Fibroblast of skin of scalp (primary cell): ENCODE results near the gene NMRK2. TPM values are rescaled to one million over a fixed set of nuclear protein-coding genes. Genes with fewer than 3 reads are reported as not detected.
"Not testable (repeated sequence)": the region's sequence is repeated elsewhere in the genome, so short reads cannot be mapped to it uniquely, and the experiment has no call there.

ENCODE experiments used
- DNase-seq: peaks from one replicate; pipeline ENCODE4 v3.0.0-alpha.2; 2013
- polyA plus RNA-seq, 2 experiments: library from polyadenylated mRNA; unstranded; fragments of 120-200 nt; gene quantifications; one replicate each; pipeline ENCODE4 v1.2.1, GENCODE V29; 2013; ENCODE audit not compliant: insufficient read length in 2 of 2

Gene NMRK2, protein sequence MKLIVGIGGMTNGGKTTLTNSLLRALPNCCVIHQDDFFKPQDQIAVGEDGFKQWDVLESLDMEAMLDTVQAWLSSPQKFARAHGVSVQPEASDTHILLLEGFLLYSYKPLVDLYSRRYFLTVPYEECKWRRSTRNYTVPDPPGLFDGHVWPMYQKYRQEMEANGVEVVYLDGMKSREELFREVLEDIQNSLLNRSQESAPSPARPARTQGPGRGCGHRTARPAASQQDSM
- polyA plus RNA-seq (2013, experiment 1 of 2; ENCODE audit: insufficient read length), result 1.1 TPM
- polyA plus RNA-seq (2013, experiment 2 of 2; ENCODE audit: insufficient read length), result 6.9 TPM

DNA sequence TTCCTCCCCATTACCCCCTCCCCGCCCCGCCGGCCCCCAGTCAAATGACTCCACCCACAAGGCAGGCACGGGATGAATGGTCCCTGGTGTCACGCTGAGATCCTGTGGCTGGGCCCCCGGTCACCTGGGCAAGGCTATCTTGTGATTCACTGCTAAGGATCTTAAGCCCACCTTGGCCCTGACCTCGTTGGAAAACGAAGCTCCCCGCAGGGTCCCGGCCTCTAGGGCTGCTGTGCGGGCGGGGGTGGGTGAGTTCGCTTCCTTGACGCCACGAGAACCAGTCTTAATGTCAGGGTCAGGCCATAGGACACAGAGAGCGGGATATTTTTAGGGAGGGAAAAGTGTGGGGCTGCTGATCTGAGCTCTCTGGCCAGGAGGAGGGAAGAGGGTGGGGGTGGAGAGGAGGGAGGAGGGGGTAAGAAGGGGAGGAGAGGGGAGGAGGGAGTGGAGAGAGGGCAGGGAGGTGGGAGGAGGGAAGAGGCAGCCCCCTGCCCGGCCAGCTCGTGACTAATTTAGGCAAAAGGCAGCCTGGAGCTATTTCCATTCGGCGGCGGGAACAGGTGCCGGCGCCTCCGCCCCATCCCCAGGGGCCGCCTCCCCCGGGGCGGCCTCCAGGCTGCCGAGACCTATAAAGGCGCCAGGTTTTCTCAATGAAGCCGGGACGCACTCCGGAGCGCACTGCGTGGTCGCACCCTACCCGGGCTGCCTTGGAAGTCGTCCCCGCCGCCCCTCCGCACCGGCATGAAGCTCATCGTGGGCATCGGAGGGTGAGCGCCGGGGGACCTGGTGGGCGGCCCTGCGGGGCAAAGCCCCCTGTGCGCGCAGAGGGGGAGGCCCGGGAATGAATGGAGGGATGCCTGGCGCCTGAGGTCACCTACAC lies at the start of gene NMRK2:
TSS of gene NMRK2 (plus strand) at position 139 of the 880 bp plus-strand sequence. CDS start at position 742, 603 bp downstream.
- DNase-seq, result no peak

DNA sequence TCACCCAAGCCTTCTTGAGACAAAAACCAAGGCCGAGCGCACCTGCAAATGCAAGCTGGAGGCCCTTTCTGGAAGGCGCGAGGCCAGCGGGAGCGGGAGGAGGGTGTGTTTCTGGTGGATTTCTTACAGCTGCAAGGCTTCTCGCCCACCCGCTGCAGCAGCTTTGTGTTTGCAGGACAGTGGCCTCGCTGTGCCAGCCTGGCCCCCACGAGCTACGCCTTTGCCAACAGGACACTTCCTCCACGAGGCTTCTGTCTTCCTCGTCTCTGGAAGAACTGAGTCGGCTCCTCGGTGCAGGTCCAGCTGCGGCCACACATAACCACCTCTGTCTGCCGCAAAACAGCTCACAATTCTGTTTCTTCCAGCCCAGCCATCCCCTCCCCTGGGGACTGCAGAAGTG lies 42.3 kb upstream of the NMRK2 start:
- no peak for DNase-seq

DNA sequence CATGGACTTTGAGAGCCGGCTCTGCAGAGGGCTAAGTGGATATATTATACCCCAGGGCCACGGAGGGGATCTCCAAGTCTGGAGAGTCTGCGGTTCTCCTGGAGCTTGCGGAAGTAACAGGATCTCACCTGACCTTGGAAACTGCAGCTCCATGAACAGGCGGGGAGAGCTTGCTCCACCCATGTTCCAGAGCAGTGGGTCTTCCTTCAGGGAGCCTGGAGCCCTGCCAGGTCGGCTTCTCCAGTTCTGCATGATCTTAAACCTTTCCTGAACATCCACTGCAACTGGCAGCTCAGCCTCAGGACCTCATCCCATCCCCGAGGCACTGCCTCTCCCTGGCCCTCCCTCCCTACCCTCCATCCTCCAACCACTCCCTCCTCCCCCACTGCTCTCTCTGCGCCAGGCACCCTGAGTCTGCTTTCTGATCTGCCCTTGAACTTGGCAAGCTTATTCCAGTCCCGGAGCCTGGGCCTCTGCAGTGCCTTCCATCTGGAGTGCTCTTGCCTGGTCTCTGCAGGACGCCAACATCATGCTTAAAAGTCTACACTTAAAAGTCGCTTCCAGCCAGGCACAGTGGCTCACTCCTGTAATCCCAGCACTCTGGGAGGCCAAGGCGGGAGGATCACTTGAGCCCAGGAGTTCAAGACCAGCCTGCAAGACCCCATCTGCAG lies 39.2 kb upstream of the NMRK2 start:
- DNase-seq, result no peak

DNA sequence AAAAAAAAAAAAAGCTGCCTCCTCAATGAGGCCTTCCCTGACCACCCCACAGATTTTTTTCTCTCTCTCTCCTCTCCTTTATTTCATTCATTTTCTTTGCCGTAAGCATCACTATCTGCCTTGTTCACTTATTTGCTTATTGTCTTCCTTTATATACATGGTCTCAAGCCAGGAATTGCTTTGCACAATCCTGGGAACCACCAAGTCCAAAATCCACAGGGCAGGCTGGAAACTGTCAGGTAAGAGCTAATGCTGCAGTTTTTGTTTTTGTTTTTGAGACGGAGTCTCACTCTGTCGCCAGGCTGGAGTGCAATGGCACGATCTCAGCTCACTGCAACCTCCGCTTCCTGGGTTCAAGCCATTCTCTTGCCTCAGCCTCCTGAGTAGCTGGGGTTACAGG lies 37.9 kb upstream of the NMRK2 start:
- not testable (repeated sequence) for DNase-seq

DNA sequence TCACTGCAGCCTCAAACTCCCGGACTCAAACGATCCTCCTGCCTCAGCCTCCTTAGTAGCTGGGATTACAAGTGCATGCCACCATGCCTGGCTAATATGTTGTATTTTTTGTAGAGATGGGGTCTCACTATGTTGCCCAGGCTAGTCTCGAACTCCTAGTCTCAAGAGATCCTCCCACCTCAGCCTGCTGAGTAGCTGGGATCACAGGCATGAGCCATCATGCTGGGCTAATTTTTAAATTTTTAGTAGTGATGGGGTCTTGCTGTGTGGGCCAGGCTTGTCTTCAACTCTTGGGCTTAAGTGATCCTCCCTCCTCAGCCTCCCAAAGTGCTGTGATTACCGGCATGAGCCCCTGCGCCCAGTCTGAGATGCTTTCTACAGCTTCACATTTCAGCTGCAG lies 37.1 kb upstream of the NMRK2 start:
- DNase-seq, result no peak

DNA sequence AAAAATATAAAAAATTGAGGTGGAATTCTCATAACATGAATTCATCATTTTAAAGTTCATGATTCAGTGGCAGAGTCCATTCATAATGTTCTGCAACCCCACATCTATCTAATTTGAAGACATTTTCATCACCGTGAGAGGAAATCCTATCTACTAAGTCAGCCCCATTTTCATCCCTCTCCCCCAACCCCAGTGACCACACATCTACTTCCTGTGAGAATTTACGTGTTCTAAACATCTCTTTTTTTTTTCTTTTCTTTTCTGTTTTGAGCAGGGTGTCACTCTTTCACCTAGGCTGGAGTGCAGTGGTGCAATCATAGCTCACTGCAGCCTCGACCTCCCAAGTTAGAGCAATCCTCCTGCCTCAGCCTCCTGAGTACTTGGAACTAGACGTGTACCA lies 34.9 kb upstream of the NMRK2 start:
- no peak for DNase-seq

DNA sequence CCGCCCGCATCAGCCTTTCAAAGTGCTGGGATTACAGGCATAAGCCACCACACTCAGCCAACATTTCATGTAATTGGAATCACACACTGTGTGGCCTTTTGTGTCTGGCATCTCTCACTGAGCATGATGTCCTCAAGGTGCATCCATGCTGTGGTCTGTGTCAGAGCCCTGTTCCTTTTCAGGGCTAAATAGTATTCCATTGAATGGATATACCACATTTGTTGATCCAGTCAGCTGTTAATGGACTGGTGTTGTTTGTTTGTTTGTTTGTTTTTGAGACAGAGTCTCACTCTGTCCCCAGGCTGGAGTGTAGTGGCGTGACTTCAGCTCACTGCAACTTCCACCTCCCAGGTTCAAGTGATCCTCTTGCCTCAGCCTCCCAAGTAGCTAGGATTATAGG lies 34.4 kb upstream of the NMRK2 start:
- no peak for DNase-seq

DNA sequence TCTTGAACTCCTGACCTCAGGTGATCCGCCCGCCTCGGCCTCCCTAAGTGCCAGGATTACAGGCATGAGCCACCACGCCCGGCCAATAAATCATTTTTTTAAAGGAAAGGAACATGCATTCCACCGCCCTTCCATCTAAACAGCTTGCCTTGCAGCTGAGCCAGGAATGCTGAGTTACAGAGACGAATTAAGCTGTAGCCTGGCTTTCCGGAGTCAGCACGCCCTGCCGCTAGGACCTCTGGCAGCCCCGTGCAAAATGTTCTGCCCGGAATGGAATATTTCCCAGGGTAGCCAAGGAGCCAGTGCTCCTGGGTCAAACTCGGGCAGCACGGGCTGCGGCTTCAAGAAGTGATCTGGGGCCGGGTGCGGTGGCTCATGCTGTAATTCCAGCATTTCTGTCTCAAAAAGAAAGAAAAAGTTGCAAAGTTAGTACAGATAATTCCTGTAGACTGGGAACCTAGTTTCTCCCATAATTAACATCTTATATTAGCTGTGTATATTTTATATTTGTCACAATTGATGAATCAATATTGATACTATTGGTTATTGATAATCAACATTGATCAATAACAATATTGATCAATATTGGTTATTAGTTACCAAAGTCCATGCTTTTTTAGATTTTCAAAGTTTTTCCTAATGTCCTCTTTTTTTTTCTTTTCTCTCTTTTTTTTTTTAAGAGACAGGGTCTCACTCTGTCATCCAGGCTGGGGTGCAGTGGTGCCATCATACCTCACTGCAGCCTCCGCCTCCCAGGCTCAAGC lies 33.2 kb upstream of the NMRK2 start:
- no peak for DNase-seq

DNA sequence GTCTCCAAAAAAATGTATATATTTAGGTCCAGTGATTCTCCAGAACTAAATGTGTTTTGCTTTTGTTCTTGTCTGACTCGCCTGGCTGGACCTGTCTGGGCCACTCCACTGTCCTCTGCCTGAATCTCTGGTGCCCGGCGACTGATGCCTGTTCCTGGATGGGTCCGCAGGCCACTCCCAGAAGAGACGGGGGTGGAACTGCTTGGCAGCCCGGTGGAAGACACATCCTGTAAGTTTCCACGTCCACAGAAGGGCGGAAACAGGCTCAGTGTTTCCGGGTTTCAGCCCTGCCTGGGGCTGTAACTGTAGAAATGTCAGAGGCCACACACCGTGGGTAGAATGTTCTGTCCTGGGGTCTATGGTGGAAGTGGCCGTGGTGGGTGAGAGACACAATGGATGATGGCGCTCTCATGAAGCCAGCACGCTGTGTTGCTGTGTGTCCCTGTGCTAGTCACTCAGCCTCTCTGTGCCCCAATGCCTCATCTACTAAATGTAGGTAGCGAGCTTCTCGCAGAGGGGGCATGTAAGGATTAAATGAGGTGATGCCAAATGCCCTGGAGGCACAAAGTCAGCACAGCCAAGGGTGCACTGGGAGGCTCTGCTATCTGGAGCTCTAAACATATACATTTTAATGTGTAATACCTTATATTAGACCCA lies 30.4 kb upstream of the NMRK2 start:
- DNase-seq, result no peak

DNA sequence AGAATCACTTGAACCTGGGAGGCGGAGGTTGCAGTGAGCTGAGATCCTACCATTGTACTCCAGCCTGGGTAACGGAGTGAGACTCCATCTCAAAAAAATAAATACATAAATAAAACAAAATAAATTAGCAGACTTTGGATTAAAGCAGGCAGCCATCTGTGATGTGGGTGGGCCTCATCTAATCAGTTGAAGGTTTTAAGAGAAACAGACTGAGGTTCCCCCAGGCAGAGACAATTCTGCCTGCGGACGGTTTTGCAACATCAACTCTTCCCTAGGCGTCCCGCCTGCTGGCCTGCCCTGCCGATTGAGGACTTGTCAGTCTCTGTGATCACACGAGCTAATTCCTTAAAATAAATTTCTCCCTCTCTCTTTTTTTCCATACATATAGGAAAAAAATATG lies 28.6 kb upstream of the NMRK2 start:
- DNase-seq, result no peak

DNA sequence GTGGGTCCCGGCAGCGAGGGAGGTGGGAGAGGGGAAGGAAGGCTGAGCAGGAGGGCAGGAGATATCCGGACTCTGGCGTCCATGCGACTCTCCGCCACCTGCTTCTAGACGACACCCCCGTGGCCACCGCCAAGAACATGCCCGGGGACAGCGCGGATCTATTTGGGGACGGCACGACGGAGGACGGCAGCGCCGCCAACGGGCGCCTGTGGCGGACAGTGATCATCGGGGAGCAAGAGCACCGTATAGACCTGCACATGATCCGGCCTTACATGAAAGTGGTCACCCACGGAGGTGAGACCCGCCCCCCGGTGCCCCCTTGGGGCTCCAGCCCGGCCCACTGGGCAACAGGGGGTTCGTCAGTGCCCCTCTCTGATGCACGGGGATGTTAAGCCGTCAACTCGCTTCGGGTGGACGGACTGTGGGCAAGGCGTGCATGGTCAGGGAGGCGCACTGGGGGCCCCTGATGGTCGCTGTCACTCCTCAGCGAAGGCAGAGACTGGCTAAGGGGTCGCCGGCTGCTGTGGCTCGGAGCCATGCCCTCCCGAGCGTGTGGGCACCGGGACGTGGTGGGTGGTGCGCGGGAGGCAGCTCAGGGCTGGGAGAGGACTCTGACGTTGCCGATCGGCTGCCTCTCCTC lies 25.1 kb upstream of the NMRK2 start:
- no peak for DNase-seq

DNA sequence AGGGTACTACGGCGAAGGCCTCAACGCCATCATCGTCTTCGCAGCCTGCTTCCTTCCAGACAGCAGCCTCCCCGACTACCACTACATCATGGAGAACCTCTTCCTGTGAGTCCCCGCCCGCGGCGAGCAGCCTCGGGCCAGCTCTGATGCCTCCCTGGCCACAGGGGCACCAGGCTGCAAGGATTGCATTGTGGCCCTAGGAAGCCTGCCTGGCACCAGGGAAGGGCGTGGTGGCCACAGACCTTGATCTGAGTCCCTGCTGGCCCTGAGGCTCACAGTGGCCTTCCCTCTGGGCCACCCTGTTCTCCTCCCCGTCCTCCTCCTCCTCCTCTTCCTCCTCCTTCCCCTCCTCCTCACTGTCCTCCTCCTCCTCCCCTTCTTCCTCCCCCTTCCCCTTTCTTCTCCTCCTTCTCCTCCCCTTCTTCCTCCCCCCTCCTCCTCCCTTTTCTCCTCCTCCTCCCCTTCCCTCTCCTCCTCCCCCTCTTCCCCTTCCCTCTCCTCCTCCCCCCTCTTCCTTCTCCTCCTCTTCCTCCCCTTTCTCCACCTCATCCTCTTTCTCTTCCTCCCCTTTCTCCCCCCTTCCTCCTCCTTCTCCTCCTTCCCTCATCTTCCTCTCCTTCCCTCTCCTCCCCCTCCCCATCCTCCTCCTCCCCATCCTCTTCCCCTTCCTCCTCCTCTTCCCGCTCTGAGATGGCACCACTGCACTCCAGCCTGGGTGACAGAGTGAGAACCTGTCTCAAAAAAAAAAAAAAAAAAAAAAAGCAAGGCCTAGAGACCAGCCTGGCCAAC lies 24.4 kb upstream of the NMRK2 start:
- no peak for DNase-seq

DNA sequence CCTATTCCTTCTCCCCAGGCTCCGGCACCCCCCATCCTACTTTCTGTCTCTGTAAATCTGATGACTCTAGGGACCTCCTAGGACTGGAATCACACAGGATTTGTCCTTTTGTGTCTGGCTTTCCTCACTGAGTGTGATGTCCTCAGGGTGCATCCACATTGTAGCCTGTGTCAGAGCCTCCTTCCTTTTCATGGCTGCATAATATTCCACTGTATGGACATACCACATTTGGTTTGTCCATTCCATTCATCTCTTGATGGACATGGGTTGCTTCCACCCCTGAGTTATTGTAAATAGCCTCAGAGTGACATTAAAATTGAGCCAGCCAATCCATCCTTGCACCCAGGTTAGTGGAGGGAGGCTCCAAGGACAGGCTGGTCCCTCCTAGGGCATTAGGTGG lies 22.8 kb upstream of the NMRK2 start:
- no peak for DNase-seq

DNA sequence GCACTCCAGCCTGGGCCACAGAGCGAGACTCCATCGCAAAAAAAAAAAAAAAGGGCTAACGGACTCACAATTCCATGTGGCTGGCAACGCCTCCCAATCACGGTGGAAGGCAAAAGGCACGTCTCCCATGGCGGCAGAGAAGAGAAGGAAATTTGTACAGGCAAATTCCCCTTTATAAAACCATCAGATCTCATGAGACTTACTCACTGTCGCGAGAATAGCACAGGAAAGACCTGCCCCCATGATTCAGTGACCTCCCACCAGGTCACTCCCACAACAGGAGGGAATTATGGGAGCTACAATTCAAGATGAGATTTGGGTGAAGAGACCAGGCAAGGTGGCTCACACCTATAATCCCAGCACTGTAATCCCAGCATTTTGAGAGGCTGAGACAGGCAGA lies 18.7 kb upstream of the NMRK2 start:
- DNase-seq, result no peak

DNA sequence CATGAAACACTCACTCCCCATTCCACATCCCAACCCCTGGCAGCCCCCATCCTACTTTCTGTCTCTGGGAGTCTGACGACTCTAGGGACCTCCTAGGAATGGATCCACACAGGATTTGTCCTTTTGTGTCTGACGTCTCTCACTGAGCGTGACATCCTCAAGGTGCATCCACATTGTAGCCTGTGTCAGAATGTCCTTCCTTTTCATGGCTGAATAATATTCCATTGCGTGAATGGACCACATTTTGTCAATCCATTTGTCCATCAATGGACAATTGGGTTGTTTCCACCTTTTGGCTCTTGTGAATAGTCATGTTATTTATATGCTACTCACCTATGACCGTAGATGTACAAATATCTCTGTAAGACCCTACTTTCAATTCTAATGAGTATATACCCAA lies 16.8 kb upstream of the NMRK2 start:
- no peak for DNase-seq

DNA sequence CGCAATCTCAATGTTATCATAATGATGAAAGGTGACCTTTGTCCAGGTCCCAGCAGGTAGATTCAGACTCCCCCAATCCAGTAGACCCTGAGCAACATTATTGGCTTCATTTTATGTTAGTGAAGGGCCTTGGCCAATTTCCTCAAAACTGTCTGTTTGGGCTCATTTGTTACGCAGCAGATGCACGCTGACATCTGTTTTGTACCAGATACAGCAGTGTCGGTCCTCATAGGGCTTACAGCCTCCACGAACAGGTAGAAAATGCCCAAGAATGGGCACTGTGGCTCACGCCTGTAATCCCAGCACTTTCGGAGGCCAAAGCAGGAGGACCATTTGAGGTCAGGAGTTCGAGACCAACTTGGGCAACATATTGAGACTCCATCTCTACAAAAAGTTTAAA lies 13.1 kb upstream of the NMRK2 start:
- DNase-seq, result no peak

DNA sequence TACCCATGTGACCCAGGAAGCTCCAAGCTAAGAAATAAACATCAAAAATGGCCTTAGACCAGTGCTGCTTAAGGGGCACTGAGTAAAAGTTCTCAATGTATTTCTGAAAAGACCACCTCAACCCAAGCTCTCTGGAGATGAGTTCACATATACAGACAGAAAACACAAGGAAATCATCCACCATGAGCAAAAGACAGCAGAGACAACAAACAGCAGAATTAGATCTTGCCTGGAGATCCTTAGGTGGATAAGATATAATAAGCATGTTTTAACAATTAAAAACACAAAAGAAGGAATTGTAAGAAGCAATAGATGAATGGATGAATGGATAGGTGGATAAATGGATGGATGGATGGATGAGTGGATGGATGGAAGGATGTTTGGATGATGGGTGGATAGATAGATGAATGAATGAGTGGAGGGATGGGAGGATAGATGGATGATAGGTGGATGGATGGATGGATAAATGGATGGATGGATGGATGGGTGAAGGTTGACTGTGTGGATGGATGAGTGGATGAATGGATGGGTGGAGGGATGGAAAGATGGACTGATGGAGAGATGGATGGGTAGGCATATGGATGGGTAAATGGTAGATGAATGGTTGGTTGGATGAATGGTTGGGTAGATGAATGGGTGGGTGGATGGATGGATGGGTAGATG lies 9.6 kb upstream of the NMRK2 start:
- no peak for DNase-seq

DNA sequence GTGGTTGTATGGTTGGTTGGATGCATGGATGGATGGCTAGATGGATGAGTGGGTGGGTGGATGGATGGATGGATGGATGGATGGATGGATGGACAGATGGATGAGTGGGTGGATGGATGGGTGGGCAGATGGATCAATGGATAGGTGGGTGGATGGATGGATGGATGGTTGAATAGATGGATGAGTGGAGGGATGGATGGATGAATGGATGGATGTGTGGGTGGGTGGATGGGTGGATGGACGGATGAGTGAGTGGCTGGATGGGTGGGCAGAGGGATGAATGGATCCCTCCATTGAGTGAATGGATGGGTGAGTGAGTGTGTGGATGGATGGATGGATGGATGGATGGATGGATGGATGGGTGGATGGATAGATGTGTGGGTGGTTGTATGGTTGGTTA lies 9.0 kb upstream of the NMRK2 start:
- DNase-seq, result no peak

DNA sequence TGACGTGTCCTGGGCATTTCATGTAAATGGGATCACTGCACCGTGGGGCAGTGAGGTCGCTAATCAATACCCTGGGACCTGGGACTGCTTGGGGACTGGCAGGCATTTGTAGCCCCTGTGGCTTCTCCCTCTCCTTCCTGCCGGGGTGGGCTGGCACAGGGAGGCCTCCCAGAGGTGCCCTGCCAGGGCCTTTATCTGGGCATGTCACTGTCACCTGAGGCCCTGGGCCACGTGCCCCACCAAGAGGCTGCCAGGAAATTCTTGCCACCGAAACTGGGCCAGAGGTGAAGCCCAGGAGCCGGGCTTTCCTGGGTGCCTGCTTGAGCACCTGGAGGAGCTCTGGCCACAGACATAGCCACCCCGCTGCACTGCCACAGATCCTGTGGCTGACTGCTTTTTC lies 1.8 kb upstream of the NMRK2 start:
- no peak for DNase-seq
